ENCODE measurements around the gene HBB. TPM values are rescaled to one million over a fixed set of nuclear protein-coding genes. Genes with fewer than 3 reads are reported as not detected.

The HBB gene
- polyA plus RNA-seq, 1 donor from 2014 or later = not detected

DNA sequence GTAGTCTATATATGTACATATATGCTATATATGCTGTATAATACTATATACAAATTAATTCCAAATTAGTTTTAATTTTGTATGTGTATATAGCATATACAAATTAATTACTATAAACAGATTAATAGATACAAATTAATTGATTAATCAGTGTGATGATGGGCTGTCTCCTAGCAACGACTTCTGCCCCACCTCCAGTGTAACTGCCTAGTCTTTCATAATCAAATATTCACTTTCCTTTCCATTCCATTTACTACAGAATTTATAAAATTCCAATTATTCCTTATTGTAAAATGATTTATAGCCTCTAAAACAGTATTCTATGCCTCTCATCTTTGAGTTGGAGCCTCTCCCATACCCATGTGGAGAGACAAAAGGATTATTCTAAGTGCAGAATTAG is 6.4 kb upstream of the HBB start:
- no peak for TF ChIP-seq EP300 (conservative IDR thresholded peaks at IDR 0.05; ENCODE audit: poor library complexity, severe bottlenecking)
- no peaks in the 10 kb centered on the region for H3K79me2 ChIP-seq (replicated peaks; ENCODE audit: insufficient read depth, low read length)
- H3K27me3 ChIP-seq (ENCODE audit: insufficient read depth, low read depth, low read length) = no peaks in the 10 kb centered on the region
- no peaks in the 10 kb centered on the region for H3K9me2 ChIP-seq (ENCODE audit: insufficient read depth, low read length)
- no peaks in the 10 kb centered on the region for H3F3A ChIP-seq (ENCODE audit: insufficient read depth, low read length, poor library complexity, severe bottlenecking)
- H3K9ac ChIP-seq (ENCODE audit: low read length) = no peak overlapping the region
- no peaks in the 10 kb centered on the region for H4K20me1 ChIP-seq (ENCODE audit: insufficient read depth)
- H3K4me3 ChIP-seq (ENCODE audit: low read length) = no peak overlapping the region
- H2AFZ ChIP-seq (ENCODE audit: low read depth, low read length) = no peak overlapping the region
- no peak overlapping the region for H3K4me2 ChIP-seq (ENCODE audit: low read length)
- no peak overlapping the region for H3K27ac ChIP-seq (ENCODE audit: low read length)
- H3K9me3 ChIP-seq (ENCODE audit: low read length) = no peaks in the 10 kb centered on the region
- H3K36me3 ChIP-seq (ENCODE audit: insufficient read depth, low read length) = no peaks in the 10 kb centered on the region

DNA sequence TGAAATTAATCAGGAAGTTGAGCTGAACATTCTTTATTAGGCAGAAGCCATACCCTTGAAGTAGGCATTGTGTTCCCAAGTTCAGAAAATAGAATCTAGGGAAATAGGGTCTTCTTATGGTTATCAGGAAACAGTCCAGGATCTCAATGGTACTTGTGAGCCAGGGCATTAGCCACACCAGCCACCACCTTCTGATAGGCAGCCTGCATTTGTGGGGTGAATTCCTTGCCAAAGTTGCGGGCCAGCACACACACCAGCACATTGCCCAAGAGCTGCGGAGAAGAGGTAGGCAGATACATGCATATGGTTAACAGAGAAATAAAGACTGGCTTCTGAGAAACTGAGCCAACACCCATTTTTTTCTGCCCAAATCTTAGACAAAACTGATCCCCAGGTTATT is 6.0 kb upstream of the HBB start:
- Histone ChIP-seq H3K4me2 (ENCODE audit: low read length) (no peak overlapping the region), H3K4me3 (ENCODE audit: low read length) (no peak overlapping the region), H4K20me1 (ENCODE audit: insufficient read depth) (no peaks in the 10 kb centered on the region), H3K9me3 (ENCODE audit: low read length) (no peaks in the 10 kb centered on the region), H3F3A (ENCODE audit: insufficient read depth, low read length, poor library complexity, severe bottlenecking) (no peaks in the 10 kb centered on the region), H3K27me3 (ENCODE audit: insufficient read depth, low read depth, low read length) (no peaks in the 10 kb centered on the region), H3K79me2 (replicated peaks; ENCODE audit: insufficient read depth, low read length) (no peaks in the 10 kb centered on the region), H3K9ac (ENCODE audit: low read length) (no peak overlapping the region), H2AFZ (ENCODE audit: low read depth, low read length) (no peak overlapping the region), H3K27ac (ENCODE audit: low read length) (no peak overlapping the region), H3K9me2 (ENCODE audit: insufficient read depth, low read length) (no peaks in the 10 kb centered on the region), H3K36me3 (ENCODE audit: insufficient read depth, low read length) (no peaks in the 10 kb centered on the region)
- TF ChIP-seq EZH2 (IDR thresholded peaks at IDR 0.05; ENCODE audit: borderline replicate concordance, insufficient read depth, low read length, poor library complexity, severe bottlenecking) (no peak), POLR2AphosphoS5 (IDR thresholded peaks at IDR 0.05) (no peak), RAD21 (conservative IDR thresholded peaks at IDR 0.05) (no peak)
- TF ChIP-seq, protein P1, sequence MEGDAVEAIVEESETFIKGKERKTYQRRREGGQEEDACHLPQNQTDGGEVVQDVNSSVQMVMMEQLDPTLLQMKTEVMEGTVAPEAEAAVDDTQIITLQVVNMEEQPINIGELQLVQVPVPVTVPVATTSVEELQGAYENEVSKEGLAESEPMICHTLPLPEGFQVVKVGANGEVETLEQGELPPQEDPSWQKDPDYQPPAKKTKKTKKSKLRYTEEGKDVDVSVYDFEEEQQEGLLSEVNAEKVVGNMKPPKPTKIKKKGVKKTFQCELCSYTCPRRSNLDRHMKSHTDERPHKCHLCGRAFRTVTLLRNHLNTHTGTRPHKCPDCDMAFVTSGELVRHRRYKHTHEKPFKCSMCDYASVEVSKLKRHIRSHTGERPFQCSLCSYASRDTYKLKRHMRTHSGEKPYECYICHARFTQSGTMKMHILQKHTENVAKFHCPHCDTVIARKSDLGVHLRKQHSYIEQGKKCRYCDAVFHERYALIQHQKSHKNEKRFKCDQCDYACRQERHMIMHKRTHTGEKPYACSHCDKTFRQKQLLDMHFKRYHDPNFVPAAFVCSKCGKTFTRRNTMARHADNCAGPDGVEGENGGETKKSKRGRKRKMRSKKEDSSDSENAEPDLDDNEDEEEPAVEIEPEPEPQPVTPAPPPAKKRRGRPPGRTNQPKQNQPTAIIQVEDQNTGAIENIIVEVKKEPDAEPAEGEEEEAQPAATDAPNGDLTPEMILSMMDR (IDR thresholded peaks at IDR 0.05; ENCODE audit: poor library complexity, severe bottlenecking) = no peak

DNA sequence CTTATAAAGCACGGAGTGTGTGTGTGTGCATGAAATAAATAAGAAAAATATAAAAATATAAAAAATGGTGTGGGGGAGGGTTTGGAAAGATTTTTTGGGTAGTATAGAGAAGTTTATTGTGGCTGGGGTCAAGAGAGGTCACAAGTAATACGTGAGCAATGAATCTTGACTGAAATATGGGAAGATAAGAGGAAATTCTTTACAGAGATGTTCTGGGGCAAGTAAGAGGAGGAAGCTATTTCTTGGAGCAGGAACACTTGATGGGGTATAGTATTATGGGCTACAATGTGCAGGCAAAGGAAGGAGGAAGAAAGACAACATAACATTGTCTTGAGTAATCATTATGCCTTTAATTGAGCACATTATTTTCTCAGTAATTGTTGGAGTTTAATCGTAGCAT is 5.3 kb upstream of the HBB start:
- H3F3A ChIP-seq (ENCODE audit: insufficient read depth, low read length, poor library complexity, severe bottlenecking) = no peaks in the 10 kb centered on the region
- no peaks in the 10 kb centered on the region for H4K20me1 ChIP-seq (ENCODE audit: insufficient read depth)
- H3K27ac ChIP-seq (ENCODE audit: low read length) = no peak overlapping the region
- H3K27me3 ChIP-seq (ENCODE audit: insufficient read depth, low read depth, low read length) = no peaks in the 10 kb centered on the region
- no peaks in the 10 kb centered on the region for H3K9me2 ChIP-seq (ENCODE audit: insufficient read depth, low read length)
- H3K4me3 ChIP-seq (ENCODE audit: low read length) = no peak overlapping the region
- H3K9ac ChIP-seq (ENCODE audit: low read length) = no peak overlapping the region
- H3K36me3 ChIP-seq (ENCODE audit: insufficient read depth, low read length) = no peaks in the 10 kb centered on the region
- no peak for TF ChIP-seq POLR2AphosphoS5 (IDR thresholded peaks at IDR 0.05)
- TF ChIP-seq RAD21 (conservative IDR thresholded peaks at IDR 0.05) = no peak
- TF ChIP-seq, protein P1 (IDR thresholded peaks at IDR 0.05; ENCODE audit: poor library complexity, severe bottlenecking) = no peak
- TF ChIP-seq EP300 (conservative IDR thresholded peaks at IDR 0.05; ENCODE audit: poor library complexity, severe bottlenecking) = no peak
- TF ChIP-seq, protein P2, sequence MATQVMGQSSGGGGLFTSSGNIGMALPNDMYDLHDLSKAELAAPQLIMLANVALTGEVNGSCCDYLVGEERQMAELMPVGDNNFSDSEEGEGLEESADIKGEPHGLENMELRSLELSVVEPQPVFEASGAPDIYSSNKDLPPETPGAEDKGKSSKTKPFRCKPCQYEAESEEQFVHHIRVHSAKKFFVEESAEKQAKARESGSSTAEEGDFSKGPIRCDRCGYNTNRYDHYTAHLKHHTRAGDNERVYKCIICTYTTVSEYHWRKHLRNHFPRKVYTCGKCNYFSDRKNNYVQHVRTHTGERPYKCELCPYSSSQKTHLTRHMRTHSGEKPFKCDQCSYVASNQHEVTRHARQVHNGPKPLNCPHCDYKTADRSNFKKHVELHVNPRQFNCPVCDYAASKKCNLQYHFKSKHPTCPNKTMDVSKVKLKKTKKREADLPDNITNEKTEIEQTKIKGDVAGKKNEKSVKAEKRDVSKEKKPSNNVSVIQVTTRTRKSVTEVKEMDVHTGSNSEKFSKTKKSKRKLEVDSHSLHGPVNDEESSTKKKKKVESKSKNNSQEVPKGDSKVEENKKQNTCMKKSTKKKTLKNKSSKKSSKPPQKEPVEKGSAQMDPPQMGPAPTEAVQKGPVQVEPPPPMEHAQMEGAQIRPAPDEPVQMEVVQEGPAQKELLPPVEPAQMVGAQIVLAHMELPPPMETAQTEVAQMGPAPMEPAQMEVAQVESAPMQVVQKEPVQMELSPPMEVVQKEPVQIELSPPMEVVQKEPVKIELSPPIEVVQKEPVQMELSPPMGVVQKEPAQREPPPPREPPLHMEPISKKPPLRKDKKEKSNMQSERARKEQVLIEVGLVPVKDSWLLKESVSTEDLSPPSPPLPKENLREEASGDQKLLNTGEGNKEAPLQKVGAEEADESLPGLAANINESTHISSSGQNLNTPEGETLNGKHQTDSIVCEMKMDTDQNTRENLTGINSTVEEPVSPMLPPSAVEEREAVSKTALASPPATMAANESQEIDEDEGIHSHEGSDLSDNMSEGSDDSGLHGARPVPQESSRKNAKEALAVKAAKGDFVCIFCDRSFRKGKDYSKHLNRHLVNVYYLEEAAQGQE (IDR thresholded peaks at IDR 0.05; ENCODE audit: borderline replicate concordance) = no peak
- TF ChIP-seq SMC3 (conservative IDR thresholded peaks at IDR 0.05; ENCODE audit: poor library complexity) = no peak
- TF ChIP-seq MXI1 (conservative IDR thresholded peaks at IDR 0.05; ENCODE audit: poor library complexity, severe bottlenecking) = no peak
- no peak for TF ChIP-seq EZH2 (IDR thresholded peaks at IDR 0.05; ENCODE audit: borderline replicate concordance, insufficient read depth, low read length, poor library complexity, severe bottlenecking)
- TF ChIP-seq TAF1 (IDR thresholded peaks at IDR 0.05; ENCODE audit: low read depth) = no peak
- no peaks in the 10 kb centered on the region for H3K79me2 ChIP-seq (replicated peaks; ENCODE audit: insufficient read depth, low read length)
- H3K9me3 ChIP-seq (ENCODE audit: low read length) = no peaks in the 10 kb centered on the region
- H3K4me2 ChIP-seq (ENCODE audit: low read length) = no peak overlapping the region
- no peak overlapping the region for H2AFZ ChIP-seq (ENCODE audit: low read depth, low read length)

All from neural cell (in vitro differentiated cells).